ENCODE results near the gene VSIG10.

- TF ChIP-seq CTCF (IDR thresholded peaks at IDR 0.05; ENCODE audit: low read depth, low read length, poor library complexity, severe bottlenecking) (no peak), EZH2phosphoT487 (IDR thresholded peaks at IDR 0.05; ENCODE audit: borderline replicate concordance, low read length) (no peak)
These were observed 40.0 kb downstream of the VSIG10 start for GRCh38 chr12:118063576-118064391.

All from DOHH2 (cell line).